ENCODE measurements around the gene MRPL50.

The MRPL50 gene

GRCh38 chr9:101398068-101398929, at the start of gene MRPL50, which contains the start of gene ZNF189:
TSS of gene MRPL50 (minus strand) at chr9:101398618. CDS start at chr9:101398592, 26 bp downstream.
TSS of gene ZNF189 (plus strand) at chr9:101398851. CDS start at chr9:101399157, 306 bp downstream.
- peak; percentile 99 for DNase-seq

DNA sequence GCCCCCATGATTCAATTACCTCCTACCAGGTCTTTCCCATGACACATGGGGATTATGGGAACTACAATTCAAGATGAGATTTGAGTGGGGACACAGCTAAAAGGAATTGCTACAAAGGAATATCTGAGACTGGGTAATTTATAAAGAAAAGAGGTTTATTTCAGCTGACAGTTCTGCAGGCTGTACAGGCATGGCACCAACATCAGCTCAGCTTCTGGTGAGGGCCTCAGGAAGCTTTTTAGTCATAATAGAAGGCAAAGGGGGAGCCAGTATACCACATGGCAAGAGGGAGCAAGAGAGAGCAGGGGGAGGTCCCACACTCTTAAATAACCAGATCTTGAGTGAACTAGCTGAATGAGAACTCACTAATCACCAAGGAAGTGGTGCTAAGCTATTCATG, 48.3 kb upstream of the MRPL50 start:
- DNase-seq = no peak

DNA sequence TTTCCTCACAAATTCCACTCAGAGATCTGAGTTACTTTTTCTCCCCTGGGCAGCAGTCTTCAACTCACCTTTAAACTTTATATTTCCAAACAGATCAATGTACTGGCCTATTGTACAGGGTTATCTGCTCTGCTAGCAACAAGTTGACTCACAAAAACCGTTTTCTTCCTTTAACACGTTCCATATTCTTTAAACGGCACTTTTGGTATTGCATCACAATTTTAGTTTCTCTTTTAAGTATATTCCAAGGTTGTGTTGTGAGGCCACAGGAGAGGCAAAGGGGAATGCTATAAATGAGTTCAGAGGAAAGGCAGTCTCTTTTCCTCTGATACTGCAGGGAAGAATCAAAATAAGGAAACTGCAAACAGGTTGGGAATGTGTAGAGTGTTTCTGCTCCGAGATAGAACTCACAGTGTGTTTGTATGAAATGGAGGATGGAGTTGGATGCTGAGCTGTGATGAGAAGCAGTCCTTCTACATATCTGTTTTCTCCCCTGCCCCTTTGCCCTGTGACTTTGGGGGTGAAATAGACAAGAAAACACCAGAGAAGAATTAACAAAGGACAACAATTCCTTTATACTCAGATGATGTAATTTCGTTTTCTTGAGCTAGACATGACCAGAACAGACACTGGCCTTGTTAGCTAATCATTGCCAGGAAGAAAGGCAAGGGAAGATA, 47.1 kb upstream of the MRPL50 start:
- no peak for DNase-seq

GRCh38 chr9:101443364-101443771, 45.0 kb upstream of the MRPL50 start:
- no peak for DNase-seq

DNA sequence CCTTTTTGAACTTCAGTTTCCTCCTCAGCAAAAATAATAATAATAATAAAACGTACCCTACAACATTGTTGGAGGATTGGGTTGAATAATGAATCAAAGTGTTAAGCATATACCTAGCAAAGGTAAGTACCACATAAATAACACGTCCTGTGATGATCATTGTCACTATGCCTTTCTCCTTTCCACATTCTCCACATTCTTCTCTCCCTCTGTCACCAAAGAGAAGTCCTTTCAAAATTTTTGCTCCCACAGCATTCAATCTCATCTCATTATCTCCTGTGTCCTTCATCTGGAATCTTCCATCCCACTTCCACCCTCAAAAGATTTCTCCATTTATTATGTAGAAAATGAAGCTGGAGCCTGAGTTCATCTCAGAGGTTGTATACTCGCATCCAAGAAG, 44.3 kb upstream of the MRPL50 start:
- no peak for DNase-seq

- no peak for DNase-seq
Observed at GRCh38 chr9:101442318-101442717, 43.9 kb upstream of the MRPL50 start.

DNA sequence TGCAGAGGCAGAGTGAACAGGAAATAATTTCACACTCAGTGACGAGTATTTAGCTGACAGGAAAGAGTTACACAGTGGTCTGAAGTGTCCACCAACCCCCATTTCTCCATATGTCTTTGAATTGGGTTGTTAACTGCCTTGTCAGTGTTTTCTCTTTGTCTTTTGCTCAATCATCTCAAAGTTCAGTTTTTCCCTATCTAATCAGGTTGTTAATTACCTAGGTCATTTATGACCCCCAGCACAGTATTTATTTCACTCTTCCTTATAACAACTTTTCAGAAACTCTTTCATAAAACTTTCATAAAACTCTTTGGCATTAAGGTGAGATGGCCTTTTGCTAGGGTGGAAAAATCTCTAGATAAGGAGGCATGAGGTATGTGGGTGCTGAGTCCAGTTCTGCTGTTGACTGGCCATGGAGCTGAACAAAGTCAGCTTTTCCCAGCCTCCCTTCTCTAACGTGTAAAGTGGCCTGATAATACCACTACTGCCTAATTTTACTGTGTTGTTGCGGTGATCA, 42.4 kb upstream of the MRPL50 start:
- no peak for DNase-seq

DNA sequence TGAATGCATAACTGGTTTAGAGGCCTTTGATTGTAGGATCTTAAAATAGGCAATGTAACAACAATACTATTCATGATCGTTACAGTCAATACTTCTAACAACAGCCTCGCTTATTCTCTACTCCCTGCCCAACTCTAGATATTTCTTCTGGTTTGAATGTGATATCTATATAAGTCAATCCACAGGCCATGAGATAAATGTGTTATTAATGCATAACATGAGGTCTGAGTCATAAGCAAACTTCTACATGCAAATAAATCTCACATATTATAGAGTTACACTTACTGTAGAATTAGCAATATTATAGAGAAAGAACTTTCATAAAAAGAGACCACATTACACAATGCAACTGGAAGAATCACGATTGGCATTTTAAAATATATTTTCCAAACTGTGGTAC, 40.1 kb upstream of the MRPL50 start:
- no peak for DNase-seq

DNA sequence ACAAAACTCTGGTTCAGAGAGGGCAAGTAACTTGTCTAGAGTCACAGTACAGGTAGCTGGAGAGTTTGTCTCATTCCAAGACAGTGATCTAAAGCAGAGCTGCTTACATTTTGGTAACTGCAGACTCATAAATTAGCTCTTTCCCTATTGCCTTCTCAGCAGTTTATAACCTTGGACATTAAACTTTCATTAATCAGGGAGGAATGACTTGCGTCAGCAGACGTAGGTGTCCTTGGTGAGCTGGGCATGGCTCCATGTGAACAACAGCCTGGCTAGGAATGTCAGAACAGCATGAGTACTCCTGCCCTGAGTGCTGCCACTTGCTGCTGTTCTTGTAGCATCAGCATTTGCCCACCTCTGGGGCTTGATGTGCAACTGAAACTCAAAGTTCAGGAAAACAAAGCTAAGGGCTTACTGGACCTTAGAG, 39.4 kb upstream of the MRPL50 start:
- no peak for DNase-seq

GRCh38 chr9:101435601-101436079, 37.2 kb upstream of the MRPL50 start, which contains the start of gene ALDOB:
TSS of gene ALDOB (minus strand) at chr9:101435774. CDS start at chr9:101430887, 4,887 bp downstream.
- no peak for DNase-seq

GRCh38 chr9:101434998-101435397, 36.6 kb upstream of the MRPL50 start:
- DNase-seq = no peak

DNA sequence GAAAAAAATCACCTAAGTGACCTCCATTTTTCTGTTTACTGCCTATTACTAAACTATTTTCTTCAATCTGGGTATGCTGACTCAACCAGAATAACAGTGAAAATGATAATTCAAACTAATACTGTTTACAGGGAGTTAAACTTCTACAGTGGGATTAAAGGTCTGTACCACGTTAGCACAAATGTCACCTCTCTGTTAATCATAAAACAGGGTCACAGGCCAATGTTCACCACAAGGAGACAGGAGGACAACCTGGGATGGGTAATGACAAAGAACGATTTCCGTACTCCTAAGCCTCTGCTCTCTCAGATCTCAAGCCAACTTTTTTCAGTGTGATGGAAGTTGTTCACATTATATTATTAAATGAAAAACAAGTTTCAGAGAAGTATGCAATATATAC, 34.8 kb upstream of the MRPL50 start:
- no peak for DNase-seq

DNA sequence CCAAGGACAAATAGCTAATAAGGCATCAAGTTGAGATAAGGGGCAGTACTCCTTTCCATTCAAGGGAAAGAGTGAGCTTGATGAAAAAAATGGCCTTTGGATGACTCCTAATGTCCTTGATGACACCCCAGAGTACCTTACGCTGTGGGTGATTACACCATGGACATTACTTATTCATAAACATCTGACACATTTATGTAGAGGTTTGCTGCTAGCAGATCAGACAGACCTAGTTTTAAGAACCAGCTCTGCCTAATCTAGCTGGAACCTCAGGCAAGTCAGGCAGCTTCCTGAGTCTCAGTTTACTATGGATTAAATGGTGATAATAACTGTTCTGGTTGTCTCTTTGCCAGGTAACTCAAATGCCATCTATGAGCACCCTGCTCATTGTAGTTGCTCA, 34.3 kb upstream of the MRPL50 start:
- no peak for DNase-seq

DNA sequence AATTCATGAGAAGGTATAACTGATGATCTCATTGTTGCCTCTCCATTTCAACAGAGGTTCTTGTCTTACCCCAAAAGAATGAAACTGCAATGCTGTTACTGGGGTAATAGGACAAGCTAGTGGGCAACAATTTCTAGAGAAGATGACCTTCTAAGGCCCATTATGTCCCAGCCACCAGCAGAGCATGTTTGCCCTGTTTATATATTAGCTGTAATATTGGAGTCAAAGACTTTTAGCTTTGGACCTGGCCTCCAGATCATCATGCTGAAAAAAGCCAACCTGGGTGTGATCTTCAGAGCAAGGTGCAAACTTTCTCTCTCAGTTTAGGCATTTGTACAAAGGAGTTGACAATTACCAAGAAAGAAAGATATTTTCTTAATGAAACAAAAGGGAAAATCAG, 33.8 kb upstream of the MRPL50 start:
- DNase-seq = no peak

DNA sequence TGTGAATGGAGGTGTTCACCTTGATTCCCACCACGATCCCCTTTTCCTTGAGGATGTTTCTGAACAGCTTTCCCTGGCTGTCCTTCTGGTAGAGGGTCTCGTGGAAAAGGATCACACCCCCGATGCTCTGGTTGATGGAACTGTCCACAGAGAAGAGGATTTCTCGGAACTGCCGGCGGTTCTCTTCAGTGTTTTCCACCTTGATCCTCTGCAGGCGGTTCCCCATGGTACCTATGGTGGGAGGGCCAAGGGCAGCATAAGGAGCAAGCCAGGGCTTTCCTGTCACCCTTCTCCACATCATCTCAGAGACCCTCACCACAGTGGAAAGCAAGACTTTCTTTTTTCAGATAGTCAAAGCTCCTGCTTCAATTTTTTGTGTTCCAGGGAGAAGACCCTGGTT, 31.3 kb upstream of the MRPL50 start:
- no peak for DNase-seq

- DNase-seq = no peak
Observed at GRCh38 chr9:101428909-101429308, 30.5 kb upstream of the MRPL50 start.

- DNase-seq = no peak
Observed at GRCh38 chr9:101427957-101428655, 29.7 kb upstream of the MRPL50 start.

DNA sequence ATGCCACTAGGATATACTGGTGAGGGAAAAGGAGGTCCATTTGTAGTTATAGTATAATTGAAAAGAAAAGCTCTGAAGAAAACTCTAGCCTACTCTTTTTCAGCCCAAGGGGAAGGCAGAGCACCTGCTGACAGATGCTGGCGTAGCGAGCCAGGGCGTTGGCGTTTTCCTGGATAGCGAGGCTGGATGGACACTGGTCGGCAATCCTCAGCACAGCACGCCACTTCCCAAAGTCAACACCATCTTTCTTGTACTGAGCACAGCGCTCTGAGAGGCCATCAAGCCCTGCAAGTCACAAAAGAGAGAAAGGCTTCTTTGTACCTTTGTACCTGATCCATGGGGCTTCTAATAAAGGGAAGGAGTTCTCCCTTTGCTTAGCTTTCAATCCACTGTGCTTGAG, 28.9 kb upstream of the MRPL50 start:
- DNase-seq = no peak

DNA sequence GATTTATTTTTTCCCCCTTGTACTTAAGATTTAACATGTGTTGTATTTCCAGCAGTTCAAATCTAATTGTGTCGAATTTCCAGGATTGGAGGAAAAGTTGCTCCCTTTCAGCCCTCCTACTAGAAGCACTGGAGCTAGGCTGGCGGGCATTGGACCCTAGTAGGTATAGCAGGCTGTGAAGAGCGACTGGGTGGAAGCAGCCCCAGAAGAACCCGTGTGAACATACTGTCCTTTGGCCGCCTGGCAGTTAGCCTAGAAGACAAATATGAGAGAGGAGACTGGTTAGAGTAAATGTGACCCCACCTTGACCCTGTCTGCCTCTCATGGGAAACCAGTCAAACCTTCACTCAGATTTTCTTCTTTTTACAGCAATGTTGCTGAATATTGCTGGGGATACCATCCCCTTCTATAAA, 23.2 kb upstream of the MRPL50 start:
- DNase-seq = no peak

DNA sequence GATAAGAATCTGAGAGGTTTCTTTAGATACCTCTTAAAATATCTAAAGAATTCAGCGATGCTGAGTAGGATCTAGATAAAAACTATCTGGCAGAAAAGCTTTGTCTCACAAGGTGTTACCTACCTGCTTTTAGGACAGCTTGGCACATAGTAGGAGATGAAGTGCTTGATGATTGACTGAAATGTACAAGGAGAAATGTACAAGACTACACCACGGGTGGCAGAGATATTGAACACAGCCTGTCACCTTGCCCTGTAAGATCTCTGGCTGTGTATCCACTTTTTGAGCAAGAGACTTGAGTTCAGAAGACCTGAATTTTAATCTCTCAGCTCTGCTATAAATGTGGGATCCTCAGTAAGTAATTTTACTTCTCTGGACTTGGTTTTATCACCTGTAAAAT, 21.4 kb upstream of the MRPL50 start:
- DNase-seq = no peak

- no peak for DNase-seq
Observed at GRCh38 chr9:101418518-101419430, 20.4 kb upstream of the MRPL50 start.

GRCh38 chr9:101417977-101418376, 19.6 kb upstream of the MRPL50 start:
- DNase-seq = no peak
